B cell (primary cell): Measurements from ENCODE around the gene TTLL11. TPM values are rescaled to one million over a fixed set of nuclear protein-coding genes. Genes with fewer than 3 reads are reported as not detected.

Experiments used
- ATAC-seq: fragments of 200-7000 bp; cut with Tn5 transposase; one replicate; pipeline ENCODE4 v1.10.0; 2021; ENCODE audit warnings: low read depth, mild to moderate bottlenecking, moderate number of reproducible peaks, moderate library complexity
- CTCF ChIA-PET: fragments of 350-600 bp; sonication (Branson Sonifier 250); formaldehyde crosslinking; loops from one replicate; lab custom pipeline; 2021; ENCODE audit warnings: antibody characterized with exemption, inconsistent platforms; lab: Charles Lee
- POLR2A ChIA-PET: fragments of 350-600 bp; sonication (Branson Sonifier 250); formaldehyde crosslinking; loops from one replicate; lab custom pipeline; 2021; ENCODE audit warnings: antibody characterized with exemption; lab: Charles Lee
- DNase-seq: peaks from one replicate; pipeline ENCODE4 v3.0.0; 2013
- H2AFZ ChIP-seq: 2 replicates; pipeline ENCODE4 v1.6.1; 2012; ENCODE audit warnings: mild to moderate bottlenecking, low read depth, low read length; ENCODE audit not compliant: insufficient read depth, poor library complexity, severe bottlenecking
- H3K27ac ChIP-seq, 2 donors: 1 replicate in 1 of 2; 2 replicates in 1 of 2; pipeline ENCODE4 v1.5.1; 2012 to 2013; ENCODE audit warnings: low read length in 2 of 2, mild to moderate bottlenecking in 2 of 2, moderate library complexity in 1 of 2
- H3K27me3 ChIP-seq, 4 experiments: fragments of 200-600 bp in 1 of 4; sonication (generic) in 1 of 4; replicated peaks in 1 of 4; 1 replicate in 2 of 4; 2 replicates in 2 of 4; pipeline versions ENCODE4 v1.6.1 to v1.7.0; 2013 to 2016; ENCODE audit warnings: low read length in 3 of 4, mild to moderate bottlenecking in 2 of 4, mixed read lengths in 1 of 4, moderate library complexity in 1 of 4; ENCODE audit not compliant: insufficient read depth in 4 of 4, control insufficient read depth in 3 of 4; ENCODE audit errors: control extremely low read depth in 1 of 4
- H3K36me3 ChIP-seq, 2 experiments: replicated peaks in 1 of 2; 1 replicate in 1 of 2; 2 replicates in 1 of 2; pipeline versions ENCODE4 v1.6.1 to v1.7.1; 2013; ENCODE audit warnings: low read length in 1 of 2; ENCODE audit not compliant: insufficient read depth in 2 of 2, control insufficient read depth in 1 of 2; ENCODE audit errors: control extremely low read depth in 1 of 2, extremely low read depth in 1 of 2
- H3K4me1 ChIP-seq, 2 donors: fragments of 200-600 bp in 1 of 2; sonication (generic) in 1 of 2; 1 replicate in 1 of 2; 2 replicates in 1 of 2; pipeline versions ENCODE4 v1.5.1 to v1.6.1; 2013 to 2017; ENCODE audit warnings: low read length in 2 of 2; ENCODE audit not compliant: control insufficient read depth in 2 of 2, insufficient read depth in 2 of 2
- H3K4me2 ChIP-seq: replicated peaks from 2 replicates; pipeline ENCODE3; 2012; ENCODE audit warnings: mild to moderate bottlenecking, low read depth, low read length; ENCODE audit not compliant: poor library complexity, severe bottlenecking
- H3K4me3 ChIP-seq, 5 experiments: fragments of 200-600 bp in 1 of 5; sonication (generic) in 1 of 5; 1 replicate in 3 of 5; 2 replicates in 2 of 5; pipeline versions ENCODE4 v1.5.1 to v1.7.0; 2011 to 2016; ENCODE audit warnings: low read length in 4 of 5, mild to moderate bottlenecking in 4 of 5, low read depth in 2 of 5, control low read depth in 1 of 5, moderate library complexity in 1 of 5; ENCODE audit not compliant: insufficient read depth in 1 of 5; ENCODE audit errors: control extremely low read depth in 1 of 5, extremely low read depth in 1 of 5
- H3K79me2 ChIP-seq: fragments of 200-600 bp; sonication (generic); one replicate; pipeline ENCODE4 v1.6.0; 2016; ENCODE audit warnings: low read length; ENCODE audit not compliant: control insufficient read depth, insufficient read depth
- H3K9ac ChIP-seq: fragments of 200-600 bp; sonication (generic); 2 replicates; pipeline ENCODE4 v1.6.1; 2017; ENCODE audit warnings: mild to moderate bottlenecking, low read length, moderate library complexity
- H3K9me3 ChIP-seq, 3 donors: one replicate each; pipeline versions ENCODE4 v1.6.1 to v1.7.1; 2013; ENCODE audit warnings: low read length in 2 of 3; ENCODE audit not compliant: control insufficient read depth in 2 of 3, insufficient read depth in 1 of 3; ENCODE audit errors: control extremely low read depth in 1 of 3
- H4K20me1 ChIP-seq: 2 replicates; pipeline ENCODE4 v1.6.0; 2012; ENCODE audit warnings: mild to moderate bottlenecking, low read length; ENCODE audit not compliant: insufficient read depth, control insufficient read depth, poor library complexity, severe bottlenecking
- H3K27ac Mint-ChIP-seq: one replicate; pipeline ENCODE4 v1.8.0; 2021; ENCODE audit warnings: mixed read lengths
- H3K27me3 Mint-ChIP-seq: one replicate; pipeline ENCODE4 v1.8.0; 2021; ENCODE audit warnings: mixed read lengths
- H3K4me1 Mint-ChIP-seq: one replicate; pipeline ENCODE4 v1.8.0; 2021; ENCODE audit warnings: mixed read lengths
- H3K4me3 Mint-ChIP-seq: one replicate; pipeline ENCODE4 v1.8.0; 2021; ENCODE audit warnings: mixed read lengths
- H3K9me3 Mint-ChIP-seq: one replicate; pipeline ENCODE4 v1.8.0; 2022; ENCODE audit warnings: mixed read lengths; ENCODE audit not compliant: insufficient read depth
- CTCF ChIP-seq: fragments of 200-600 bp; IDR thresholded peaks from one replicate; pipeline ENCODE4 v1.8.0; 2022; ENCODE audit warnings: antibody characterized with exemption, mild to moderate bottlenecking
- EZH2 ChIP-seq: IDR thresholded peaks from 2 replicates; pipeline ENCODE4 v1.6.1; 2012; ENCODE audit warnings: borderline replicate concordance, low read depth, mild to moderate bottlenecking, moderate library complexity, low read length; ENCODE audit not compliant: insufficient read depth, poor library complexity, severe bottlenecking
- WGBS: methylation state at CpG from one replicate; pipeline ENCODE4 v1.1.5; 2013; ENCODE audit warnings: missing lambda C conversion rate; ENCODE audit not compliant: insufficient coverage; 5-methylcytosine and 5-hydroxymethylcytosine counted together
- intact Hi-C: fragments of 100-400 bp; cut with micrococcal nuclease; formaldehyde crosslinking; loops from one replicate; pipeline ENCODE4 v1.10.0; 2022
- polyA plus RNA-seq: library from polyadenylated mRNA; depleted of rRNA; stranded (reverse); fragments of >200 nt; gene quantifications from 2 replicates; pipeline ENCODE4 v1.2.3, GENCODE V29; 2012
- total RNA-seq, 2 donors: library from RNA; stranded (reverse); fragments of 120-200 nt in 1 of 2; gene quantifications; 1 replicate in 1 of 2; 2 replicates in 1 of 2; pipeline versions ENCODE4 v1.2.3 to v1.2.4, GENCODE V29; 2013 to 2022

The TTLL11 gene
- total and polyA plus RNA-seq, 2 donors (not counting 1 experiment from before 2014, with no cell fraction given): 3.6 to 3.8 TPM

DNA sequence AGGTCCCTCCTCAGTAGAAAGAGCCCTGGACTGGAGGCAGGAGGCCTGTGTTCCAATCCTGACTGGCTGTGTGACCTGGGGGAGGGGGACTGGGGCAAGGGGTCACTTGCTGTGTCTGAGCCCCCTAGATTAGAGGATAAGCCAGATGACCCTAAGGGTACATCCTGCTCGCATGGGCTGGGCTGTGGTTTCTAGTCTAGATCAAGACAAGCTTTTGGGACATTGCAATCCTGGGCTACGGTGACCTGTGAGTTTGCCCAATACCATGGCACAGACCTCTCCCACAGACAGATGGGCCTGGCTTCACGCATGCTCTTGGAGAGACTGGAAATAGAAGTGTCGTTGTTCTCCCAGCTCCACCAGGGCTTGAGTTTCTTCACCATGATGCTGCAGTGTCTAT is 39.4 kb upstream of the TTLL11 start:
- no peaks in the 10 kb centered on the region for H3K9me3 ChIP-seq
- H3K4me2 ChIP-seq: no peak overlapping the region
- no peak overlapping the region for H3K9ac ChIP-seq
- H3K36me3 ChIP-seq: no peaks in the 10 kb centered on the region
- Mint-ChIP-seq H3K4me1 (no peaks in the 10 kb centered on the region), H3K4me3 (no peak overlapping the region), H3K27ac (no peak overlapping the region), H3K9me3 (no peaks in the 10 kb centered on the region), H3K27me3 (peaks cover 38% of the 10 kb centered on the region)
- no peaks in the 10 kb centered on the region for H3K79me2 ChIP-seq
- DNase-seq: no peak
- H2AFZ ChIP-seq: no peak overlapping the region
- 92% methylated on average over 2 of the region's 4 CpGs for WGBS
- no peak overlapping the region for H3K4me3 ChIP-seq
- TF ChIP-seq EZH2: no peak
- ChIA-PET POLR2A (no interaction called here), CTCF (interaction anchor here (1.6 to 1.7 kb wide), 2 partner anchors 10 to 218 kb away, joined by 4 to 10 read pairs; no protein-coding TSS in a partner anchor)
- no peak overlapping the region for H3K27ac ChIP-seq
- no peaks in the 10 kb centered on the region for H3K4me1 ChIP-seq
- intact Hi-C loops: no loop called here
- no peaks in the 10 kb centered on the region for H4K20me1 ChIP-seq
- peaks cover 0 to 6% (median 1%) of the 10 kb centered on the region in 4 experiments for H3K27me3 ChIP-seq
- ATAC-seq: no peak

- Histone ChIP-seq H3K27me3 (peaks cover 0 to 14% (median 6%) of the 10 kb centered on the region in 4 experiments), H3K9me3 (no peaks in the 10 kb centered on the region), H3K36me3 (no peaks in the 10 kb centered on the region), H3K4me1 (peaks cover 5 to 7% of the 10 kb centered on the region in 2 donors), H3K79me2 (no peaks in the 10 kb centered on the region), H3K4me2 (no peak overlapping the region), H4K20me1 (no peaks in the 10 kb centered on the region), H3K27ac (no peak overlapping the region), H3K9ac (no peak overlapping the region), H2AFZ (no peak overlapping the region), H3K4me3 (no peak overlapping the region)
- no peak for DNase-seq
- CTCF ChIA-PET: interaction anchor here (1.4 to 1.7 kb wide), 3 partner anchors 9 to 323 kb away, joined by 3 to 10 read pairs (median 4); no protein-coding TSS in a partner anchor
- intact Hi-C loops: no loop called here
- ATAC-seq: no peak
- POLR2A ChIA-PET: no interaction called here
- H3K27ac Mint-ChIP-seq: no peak overlapping the region
- TF ChIP-seq CTCF (no peak), EZH2 (no peak)
- peaks cover 47% of the 10 kb centered on the region for H3K27me3 Mint-ChIP-seq
- no peak overlapping the region for H3K4me3 Mint-ChIP-seq
- no peaks in the 10 kb centered on the region for H3K9me3 Mint-ChIP-seq
- 59% methylated on average over 17 of the region's 21 CpGs for WGBS
- H3K4me1 Mint-ChIP-seq: peaks cover 2% of the 10 kb centered on the region
Measured at GRCh38 chr9:122131401-122132001, 38.4 kb upstream of the TTLL11 start.
